Left lung (tissue), 10 donors: ENCODE data around the gene PAPOLG. TPM values are rescaled to one million over a fixed set of nuclear protein-coding genes. Genes with fewer than 3 reads are reported as not detected.
"Not testable (repeated sequence)": the region's sequence is repeated elsewhere in the genome, so short reads cannot be mapped to it uniquely, and the experiment has no call there.

Experiments
- ATAC-seq: fragments of 200-7000 bp; cut with Tn5 transposase; one replicate; pipeline ENCODE4 v1.9.1; 2020; ENCODE audit warnings: moderate library complexity
- DNase-seq, 4 donors: peaks; one replicate each; pipeline ENCODE4 v3.0.0-alpha.2; 2013 to 2020
- H3K27ac ChIP-seq, 2 donors: fragments of 200-600 bp; sonication (generic) in 1 of 2; one replicate each; pipeline versions ENCODE4 v1.5.0 to v1.8.0; 2020 to 2021
- H3K27me3 ChIP-seq, 2 donors: fragments of 200-600 bp; sonication (generic) in 1 of 2; one replicate each; pipeline versions ENCODE4 v1.5.0 to v1.8.0; 2020 to 2021
- H3K36me3 ChIP-seq, 2 donors: fragments of 200-600 bp; sonication (generic) in 1 of 2; one replicate each; pipeline versions ENCODE4 v1.5.0 to v1.8.0; 2020 to 2021
- H3K4me1 ChIP-seq, 2 donors: fragments of 200-600 bp; one replicate each; pipeline ENCODE4 v1.8.0; 2021
- H3K4me3 ChIP-seq, 2 donors: fragments of 200-600 bp; sonication (generic) in 1 of 2; one replicate each; pipeline versions ENCODE4 v1.5.0 to v1.8.0; 2020 to 2021; ENCODE audit warnings: mild to moderate bottlenecking in 1 of 2
- H3K9me3 ChIP-seq, 2 donors: fragments of 200-600 bp; sonication (generic) in 1 of 2; one replicate each; pipeline versions ENCODE4 v1.5.0 to v1.8.0; 2020 to 2021
- intact Hi-C, 2 donors: fragments of 100-400 bp; cut with DNase I; formaldehyde crosslinking; loops; one replicate each; pipeline versions ENCODE4 v1.11.2 to v1.14.2; 2022
- polyA plus RNA-seq, 6 donors: library from polyadenylated mRNA; unstranded; fragments of 120-200 nt; gene quantifications; one replicate each; pipeline ENCODE4 v1.2.1, GENCODE V29; 2013; ENCODE audit not compliant: insufficient read length in 6 of 6
- total RNA-seq, 2 donors: library from RNA; stranded (reverse); fragmentation: NEBNext Ultra II Directional; extraction: Animal tissue kit (Norgen Biotek cat#: 25700); gene quantifications; one replicate each; pipeline ENCODE4 v1.2.1, GENCODE V29; 2021
- TF ChIP-seq, protein P1 (sequence below), 2 donors: fragments of 200-600 bp; sonication (generic) in 1 of 2; IDR thresholded peaks; one replicate each; pipeline versions ENCODE4 v1.5.0 to v1.8.0; 2021; ENCODE audit warnings: antibody characterized with exemption in 2 of 2
- donor health status: DM: no; HTN: yes; CAD: no.
- donor health status: DM: no; HTN: no; CAD: no.

Gene PAPOLG
- total and polyA plus RNA-seq, 8 donors = 11.3 to 30.5 (median 24.7) TPM

- Histone ChIP-seq H3K4me3 (no peak overlapping the region), H3K36me3 (no peaks in the 10 kb centered on the region), H3K27me3 (no peaks in the 10 kb centered on the region), H3K9me3 (no peaks in the 10 kb centered on the region), H3K4me1 (no peaks in the 10 kb centered on the region), H3K27ac (no peak overlapping the region)
- TF ChIP-seq, protein P1, sequence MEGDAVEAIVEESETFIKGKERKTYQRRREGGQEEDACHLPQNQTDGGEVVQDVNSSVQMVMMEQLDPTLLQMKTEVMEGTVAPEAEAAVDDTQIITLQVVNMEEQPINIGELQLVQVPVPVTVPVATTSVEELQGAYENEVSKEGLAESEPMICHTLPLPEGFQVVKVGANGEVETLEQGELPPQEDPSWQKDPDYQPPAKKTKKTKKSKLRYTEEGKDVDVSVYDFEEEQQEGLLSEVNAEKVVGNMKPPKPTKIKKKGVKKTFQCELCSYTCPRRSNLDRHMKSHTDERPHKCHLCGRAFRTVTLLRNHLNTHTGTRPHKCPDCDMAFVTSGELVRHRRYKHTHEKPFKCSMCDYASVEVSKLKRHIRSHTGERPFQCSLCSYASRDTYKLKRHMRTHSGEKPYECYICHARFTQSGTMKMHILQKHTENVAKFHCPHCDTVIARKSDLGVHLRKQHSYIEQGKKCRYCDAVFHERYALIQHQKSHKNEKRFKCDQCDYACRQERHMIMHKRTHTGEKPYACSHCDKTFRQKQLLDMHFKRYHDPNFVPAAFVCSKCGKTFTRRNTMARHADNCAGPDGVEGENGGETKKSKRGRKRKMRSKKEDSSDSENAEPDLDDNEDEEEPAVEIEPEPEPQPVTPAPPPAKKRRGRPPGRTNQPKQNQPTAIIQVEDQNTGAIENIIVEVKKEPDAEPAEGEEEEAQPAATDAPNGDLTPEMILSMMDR (IDR thresholded peaks at IDR 0.05) = no peak
- ATAC-seq (no peak), DNase-seq (no peak)
- intact Hi-C loops = no loop called here
These were observed 65.7 kb downstream of the PAPOLG start for GRCh38 chr2:60821587-60822302.

DNA sequence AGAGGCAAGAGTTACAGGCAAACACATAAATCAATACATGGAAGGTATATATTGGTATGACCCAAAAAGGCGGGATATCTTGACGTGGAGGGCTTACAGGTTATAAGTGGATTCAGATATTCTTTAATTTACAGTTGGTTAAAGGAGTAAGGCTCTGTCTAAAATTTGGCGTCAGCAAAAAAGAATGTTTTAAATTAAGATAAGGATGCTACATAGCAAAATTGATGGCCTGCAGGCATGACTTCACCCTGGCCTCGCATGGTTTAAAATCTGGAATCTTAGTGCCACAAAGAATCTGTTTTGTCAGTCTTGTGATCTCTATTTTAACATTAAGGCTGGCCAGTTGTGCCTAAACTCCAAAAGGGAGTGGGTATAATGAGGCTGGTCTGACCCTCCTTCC, 66.9 kb downstream of the PAPOLG start:
- no peaks in the 10 kb centered on the region for H3K9me3 ChIP-seq
- intact Hi-C loops = no loop called here
- no peaks in the 10 kb centered on the region for H3K36me3 ChIP-seq
- no peak overlapping the region for H3K27ac ChIP-seq
- H3K27me3 ChIP-seq = no peaks in the 10 kb centered on the region
- TF ChIP-seq, protein P1 (IDR thresholded peaks at IDR 0.05) = no peak
- H3K4me1 ChIP-seq = no peaks in the 10 kb centered on the region
- no peak overlapping the region for H3K4me3 ChIP-seq
- DNase-seq (no peak), ATAC-seq (no peak)

DNA sequence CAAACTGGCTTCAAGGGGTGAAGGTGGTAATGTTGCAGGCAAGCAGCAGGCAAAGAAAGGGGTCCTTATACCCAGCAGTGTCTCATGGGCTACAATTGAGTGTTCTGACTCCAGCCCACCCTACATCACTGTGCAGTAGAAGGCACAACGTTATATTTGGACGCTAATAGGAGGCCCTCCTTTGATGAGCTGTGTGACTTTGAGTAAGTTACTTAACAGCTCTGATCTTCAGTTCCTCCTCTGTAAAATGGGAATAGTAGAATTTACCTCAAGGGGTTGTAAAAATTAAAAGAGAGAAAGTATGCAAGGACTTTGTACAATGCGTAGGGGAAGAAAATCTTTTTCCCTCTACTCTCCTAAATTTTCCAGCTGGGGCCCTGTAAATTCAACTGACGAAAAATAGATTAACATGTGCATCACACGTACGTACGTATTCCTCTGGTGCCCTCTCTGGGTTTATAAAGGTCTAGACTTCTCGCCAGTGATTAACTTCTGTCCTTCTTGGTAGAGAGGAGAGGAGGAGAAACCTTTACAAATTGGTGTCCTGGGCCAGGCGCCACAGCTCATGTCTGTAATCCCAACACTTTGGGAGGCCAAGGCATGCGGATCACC, 67.7 kb downstream of the PAPOLG start:
- H3K27me3 ChIP-seq = no peaks in the 10 kb centered on the region
- TF ChIP-seq, protein P1 (IDR thresholded peaks at IDR 0.05) = no peak
- no peak for DNase-seq
- no peaks in the 10 kb centered on the region for H3K9me3 ChIP-seq
- H3K27ac ChIP-seq = no peak overlapping the region
- intact Hi-C loops = no loop called here
- H3K36me3 ChIP-seq = no peaks in the 10 kb centered on the region
- no peaks in the 10 kb centered on the region for H3K4me1 ChIP-seq
- H3K4me3 ChIP-seq = no peak overlapping the region
- ATAC-seq = no peak

DNA sequence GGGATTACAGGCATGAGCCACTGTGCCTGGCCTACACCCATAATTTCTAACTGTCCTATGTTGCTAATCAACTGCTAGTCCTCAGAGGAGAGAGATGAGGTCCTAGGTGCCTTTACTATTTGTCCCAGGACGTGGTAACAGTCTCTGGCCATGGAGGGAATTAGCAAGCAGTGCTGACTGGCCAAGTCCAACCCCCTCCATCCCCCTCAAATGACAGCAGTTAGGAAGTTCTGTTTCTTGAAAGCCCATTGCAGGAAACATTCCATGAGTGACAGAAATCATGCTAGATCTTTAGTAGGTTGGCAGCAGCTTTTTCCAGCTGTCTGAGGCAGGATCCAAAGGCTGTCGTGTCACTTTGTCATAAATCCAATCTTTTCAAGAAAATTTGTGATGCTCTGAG, 69.6 kb downstream of the PAPOLG start:
- Histone ChIP-seq H3K4me1 (no peaks in the 10 kb centered on the region), H3K27ac (no peak overlapping the region), H3K36me3 (no peaks in the 10 kb centered on the region), H3K9me3 (no peaks in the 10 kb centered on the region), H3K4me3 (no peak overlapping the region), H3K27me3 (no peaks in the 10 kb centered on the region)
- DNase-seq = no peak
- ATAC-seq = no peak
- intact Hi-C loops = no loop called here
- TF ChIP-seq, protein P1 (IDR thresholded peaks at IDR 0.05) = no peak

- intact Hi-C loops = no loop called here
- TF ChIP-seq, protein P1 (IDR thresholded peaks at IDR 0.05) = no peak
- H3K27me3 ChIP-seq = no peaks in the 10 kb centered on the region
- no peaks in the 10 kb centered on the region for H3K36me3 ChIP-seq
- no peak for DNase-seq
- H3K4me1 ChIP-seq = no peaks in the 10 kb centered on the region
- H3K4me3 ChIP-seq = no peak overlapping the region
- no peaks in the 10 kb centered on the region for H3K9me3 ChIP-seq
- H3K27ac ChIP-seq = no peak overlapping the region
- no peak for ATAC-seq
These were observed 70.0 kb downstream of the PAPOLG start for GRCh38 chr2:60826111-60826510.

DNA sequence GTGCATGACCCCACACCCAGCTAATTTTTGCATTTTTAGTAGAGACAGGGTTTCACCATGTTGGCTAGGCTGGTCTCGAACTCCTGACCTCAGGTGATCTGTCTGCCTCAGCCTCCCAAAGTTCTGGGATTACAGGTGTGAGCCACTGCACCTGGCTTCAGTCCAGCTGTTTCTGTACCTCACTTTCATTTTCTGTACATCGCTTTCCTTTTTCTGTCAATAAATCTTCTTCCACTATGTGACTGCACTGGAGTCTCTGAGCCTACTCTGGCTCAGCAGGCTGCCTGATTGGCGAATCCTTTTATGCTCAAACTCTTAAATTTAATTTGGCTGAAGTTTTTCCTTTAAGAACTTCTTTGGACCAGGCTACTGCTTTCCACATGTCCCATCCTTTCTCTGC, 70.8 kb downstream of the PAPOLG start:
- H3K36me3 ChIP-seq, intact Hi-C loops, ATAC-seq, H3K4me3 ChIP-seq, H3K27me3 ChIP-seq, H3K27ac ChIP-seq, H3K9me3 ChIP-seq, H3K4me1 ChIP-seq, DNase-seq: not testable (repeated sequence)
